Left ventricle myocardium inferior (tissue), 1 donor: ENCODE results near the gene COL23A1. TPM values are rescaled to one million over a fixed set of nuclear protein-coding genes. Genes with fewer than 3 reads are reported as not detected.

ENCODE experiments used
- DNase-seq: peaks from one replicate; pipeline ENCODE4 v3.0.0-alpha.2; 2020
- H3K27ac ChIP-seq: fragments of 200-600 bp; replicated peaks from 2 replicates; pipeline ENCODE4 v1.8.0; 2021
- H3K27me3 ChIP-seq: fragments of 200-600 bp; 2 replicates; pipeline ENCODE4 v1.8.0; 2021; ENCODE audit warnings: low read depth
- H3K36me3 ChIP-seq: fragments of 200-600 bp; 2 replicates; pipeline ENCODE4 v1.8.0; 2021
- H3K4me1 ChIP-seq: fragments of 200-600 bp; 2 replicates; pipeline ENCODE4 v1.8.0; 2021
- H3K4me3 ChIP-seq: fragments of 200-600 bp; 2 replicates; pipeline ENCODE4 v1.8.0; 2021; ENCODE audit warnings: mild to moderate bottlenecking, moderate library complexity
- H3K9me3 ChIP-seq: fragments of 200-600 bp; replicated peaks from 2 replicates; pipeline ENCODE4 v1.8.0; 2021
- CTCF ChIP-seq: fragments of 200-600 bp; IDR thresholded peaks from 2 replicates; pipeline ENCODE4 v1.8.0; 2021; ENCODE audit warnings: antibody characterized with exemption, mild to moderate bottlenecking, borderline replicate concordance
- intact Hi-C: fragments of 100-400 bp; cut with micrococcal nuclease; formaldehyde crosslinking; loops from one replicate; pipeline ENCODE4 v1.11.0; 2022
- total RNA-seq: library from RNA; stranded (reverse); fragmentation: NEBNext Ultra II Directional; extraction: Animal tissue kit (Norgen Biotek cat#: 25700); gene quantifications from one replicate; pipeline ENCODE4 v1.2.1, GENCODE V29; 2021
- donor health status: DM: no; HTN: yes; CAD: no; lungs with severe emphysema.

Gene COL23A1
- total RNA-seq, 1 donor from 2014 or later = 27.4 TPM

- TF ChIP-seq CTCF = no peak
- intact Hi-C loops = no loop called here
- Histone ChIP-seq H3K4me1 (no peaks in the 10 kb centered on the region), H3K36me3 (no peaks in the 10 kb centered on the region), H3K4me3 (no peak overlapping the region), H3K9me3 (no peaks in the 10 kb centered on the region), H3K27me3 (peaks cover 31% of the 10 kb centered on the region), H3K27ac (no peak overlapping the region)
- DNase-seq = no peak
Measured at GRCh38 chr5:178416206-178416882, 173.8 kb downstream of the COL23A1 start.

GRCh38 chr5:178415353-178415752 lies 174.8 kb downstream of the COL23A1 start:
- Histone ChIP-seq H3K4me1 (no peaks in the 10 kb centered on the region), H3K27me3 (peaks cover 24% of the 10 kb centered on the region), H3K9me3 (peaks cover 2% of the 10 kb centered on the region), H3K36me3 (no peaks in the 10 kb centered on the region), H3K27ac (no peak overlapping the region), H3K4me3 (no peak overlapping the region)
- intact Hi-C loops = no loop called here
- no peak for TF ChIP-seq CTCF
- DNase-seq = no peak

- Histone ChIP-seq H3K27me3 (peaks cover 24% of the 10 kb centered on the region), H3K4me3 (no peak overlapping the region), H3K27ac (no peak overlapping the region), H3K4me1 (no peaks in the 10 kb centered on the region), H3K9me3 (peaks cover 6% of the 10 kb centered on the region), H3K36me3 (no peaks in the 10 kb centered on the region)
- intact Hi-C loops = no loop called here
- DNase-seq = no peak
- no peak for TF ChIP-seq CTCF
Measured at GRCh38 chr5:178413988-178414387, 176.2 kb downstream of the COL23A1 start.

GRCh38 chr5:178411083-178411482 lies 179.1 kb downstream of the COL23A1 start:
- no peak overlapping the region for H3K4me3 ChIP-seq
- H3K4me1 ChIP-seq = no peaks in the 10 kb centered on the region
- intact Hi-C loops = no loop called here
- peaks cover 23% of the 10 kb centered on the region for H3K9me3 ChIP-seq
- H3K36me3 ChIP-seq = no peaks in the 10 kb centered on the region
- no peak for DNase-seq
- no peak for TF ChIP-seq CTCF
- no peak overlapping the region for H3K27ac ChIP-seq
- peaks cover 5% of the 10 kb centered on the region for H3K27me3 ChIP-seq

- intact Hi-C loops = no loop called here
- Histone ChIP-seq H3K27me3 (no peaks in the 10 kb centered on the region), H3K9me3 (peaks cover 23% of the 10 kb centered on the region), H3K36me3 (no peaks in the 10 kb centered on the region), H3K4me3 (no peak overlapping the region), H3K4me1 (no peaks in the 10 kb centered on the region), H3K27ac (no peak overlapping the region)
- no peak for DNase-seq
- TF ChIP-seq CTCF = no peak
Measured at GRCh38 chr5:178407646-178408045, 182.5 kb downstream of the COL23A1 start.
